ENCODE measurements around the gene ACYP2.
"Not testable (repeated sequence)": the region's sequence is repeated elsewhere in the genome, so short reads cannot be mapped to it uniquely, and the experiment has no call there.

Gene ACYP2

DNA sequence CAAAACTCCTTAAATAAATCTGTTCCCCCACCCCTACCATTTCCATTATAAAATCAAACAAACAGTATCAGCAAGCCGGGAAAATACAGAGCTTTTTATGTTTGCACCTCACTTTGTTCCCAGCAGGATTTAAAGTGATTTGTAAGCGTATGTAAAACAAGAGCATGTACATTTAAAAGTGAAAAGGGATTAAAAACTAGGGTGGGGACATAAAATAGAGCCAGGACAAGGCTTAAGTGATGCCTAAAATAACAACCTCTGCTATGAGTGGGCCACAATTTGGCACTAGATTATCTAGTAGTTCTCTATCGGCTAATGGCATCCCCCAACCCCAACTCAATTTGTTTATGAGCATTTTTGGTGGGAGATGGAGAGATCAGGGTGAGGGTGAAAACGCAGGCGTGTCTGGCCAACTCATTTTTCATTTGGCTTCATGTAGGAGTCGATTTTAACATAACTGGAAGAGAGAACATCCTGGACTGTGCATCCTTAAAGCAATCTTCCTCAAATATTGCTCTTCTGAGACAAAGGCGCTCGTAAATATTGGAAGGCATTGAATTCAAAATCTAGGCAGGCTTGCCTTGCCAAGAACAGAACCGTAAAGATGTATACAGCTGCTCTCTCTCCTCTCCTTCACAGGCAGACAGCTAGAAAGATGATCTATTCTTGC is 175.1 kb downstream of the ACYP2 start:
- DNase-seq (ENCODE audit: extremely low read depth, low read depth), result no peak

DNA sequence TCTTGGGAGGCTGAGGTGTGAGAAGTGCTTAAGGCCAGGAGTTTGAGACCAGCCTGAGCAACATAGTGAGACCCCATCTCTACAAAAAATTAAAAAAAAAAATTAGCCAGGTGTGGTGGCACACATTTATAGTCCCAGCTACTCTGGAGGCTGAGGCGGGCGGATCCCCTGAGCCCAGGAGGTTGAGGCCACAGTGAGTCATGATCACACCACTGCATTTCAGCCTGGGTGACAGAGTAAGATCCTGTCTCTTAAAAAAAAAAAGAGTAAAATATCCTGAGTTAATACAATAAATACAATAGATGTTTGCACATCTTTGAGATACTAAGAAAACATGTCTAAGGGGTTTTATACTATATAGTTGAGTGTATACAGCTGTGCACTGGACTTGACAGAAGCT is 179.2 kb downstream of the ACYP2 start:
- DNase-seq (ENCODE audit: extremely low read depth, low read depth), result not testable (repeated sequence)

More for the DNA sequence above, 175.1 kb downstream of the ACYP2 start:
- TF ChIP-seq, protein P1, sequence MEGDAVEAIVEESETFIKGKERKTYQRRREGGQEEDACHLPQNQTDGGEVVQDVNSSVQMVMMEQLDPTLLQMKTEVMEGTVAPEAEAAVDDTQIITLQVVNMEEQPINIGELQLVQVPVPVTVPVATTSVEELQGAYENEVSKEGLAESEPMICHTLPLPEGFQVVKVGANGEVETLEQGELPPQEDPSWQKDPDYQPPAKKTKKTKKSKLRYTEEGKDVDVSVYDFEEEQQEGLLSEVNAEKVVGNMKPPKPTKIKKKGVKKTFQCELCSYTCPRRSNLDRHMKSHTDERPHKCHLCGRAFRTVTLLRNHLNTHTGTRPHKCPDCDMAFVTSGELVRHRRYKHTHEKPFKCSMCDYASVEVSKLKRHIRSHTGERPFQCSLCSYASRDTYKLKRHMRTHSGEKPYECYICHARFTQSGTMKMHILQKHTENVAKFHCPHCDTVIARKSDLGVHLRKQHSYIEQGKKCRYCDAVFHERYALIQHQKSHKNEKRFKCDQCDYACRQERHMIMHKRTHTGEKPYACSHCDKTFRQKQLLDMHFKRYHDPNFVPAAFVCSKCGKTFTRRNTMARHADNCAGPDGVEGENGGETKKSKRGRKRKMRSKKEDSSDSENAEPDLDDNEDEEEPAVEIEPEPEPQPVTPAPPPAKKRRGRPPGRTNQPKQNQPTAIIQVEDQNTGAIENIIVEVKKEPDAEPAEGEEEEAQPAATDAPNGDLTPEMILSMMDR (IDR thresholded peaks at IDR 0.05; ENCODE audit: low read depth, low read length), result no peak

DNA sequence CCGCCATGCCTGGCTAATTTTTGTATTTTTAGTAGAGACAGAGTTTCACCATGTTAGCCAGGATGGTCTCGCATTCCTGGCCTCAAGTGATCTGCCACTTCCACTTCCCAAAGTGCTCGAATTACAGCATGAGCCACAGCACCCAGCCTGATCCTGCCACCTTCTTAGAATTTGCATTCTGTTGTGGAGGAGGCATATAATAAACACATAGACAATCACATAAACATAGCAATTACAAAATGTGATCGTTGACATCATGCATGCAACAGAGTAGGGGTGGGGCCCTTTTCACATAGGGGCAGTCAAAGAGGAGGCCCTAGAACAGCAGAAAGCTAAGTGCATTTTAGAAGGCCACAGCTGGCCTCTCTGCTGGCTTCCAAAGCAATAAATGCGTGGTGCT is 180.5 kb downstream of the ACYP2 start:
- TF ChIP-seq, protein P1 (IDR thresholded peaks at IDR 0.05; ENCODE audit: low read depth, low read length), result no peak
- DNase-seq (ENCODE audit: extremely low read depth, low read depth), result no peak

DNA sequence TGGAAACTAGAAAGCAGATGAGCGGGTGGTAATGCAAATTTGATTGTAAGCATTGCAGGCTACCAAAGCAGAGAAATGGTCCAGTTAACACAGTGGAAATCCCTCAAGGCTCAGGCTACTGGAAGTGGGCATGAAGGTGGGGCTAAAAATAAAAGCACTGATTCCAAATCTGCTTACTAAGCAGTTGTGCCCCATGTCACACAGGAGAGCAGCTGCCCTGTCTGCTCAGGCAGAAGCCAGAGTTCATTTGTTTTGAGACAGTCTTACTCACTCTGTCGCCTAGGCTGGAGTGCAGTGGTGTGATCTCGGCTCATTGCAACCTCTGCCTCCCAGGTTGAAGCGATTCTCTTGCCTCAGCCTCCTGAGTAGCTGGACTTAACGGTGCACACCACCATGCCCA is 183.1 kb downstream of the ACYP2 start:
- DNase-seq (ENCODE audit: extremely low read depth, low read depth), result no peak
- TF ChIP-seq, protein P1 (IDR thresholded peaks at IDR 0.05; ENCODE audit: low read depth, low read length), result no peak

DNA sequence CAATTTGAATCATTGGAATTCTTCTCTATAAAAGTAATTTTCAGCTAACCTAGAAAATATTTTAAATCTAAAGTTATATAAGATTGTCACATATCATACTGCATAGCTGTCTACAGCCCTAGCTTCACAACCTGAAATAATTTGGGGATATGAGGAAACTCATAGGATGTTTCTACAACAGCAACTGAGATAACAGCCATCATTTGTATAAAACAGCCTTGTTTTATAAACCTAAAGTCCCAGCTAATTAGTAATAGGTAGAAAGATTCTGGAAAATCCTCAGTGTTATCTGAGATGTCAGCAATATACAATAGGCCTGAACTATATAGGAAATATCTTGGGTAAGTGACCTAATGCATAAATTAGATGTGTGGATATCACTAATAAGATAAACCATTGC is 188.2 kb downstream of the ACYP2 start:
- TF ChIP-seq, protein P1 (IDR thresholded peaks at IDR 0.05; ENCODE audit: low read depth, low read length), result no peak
- DNase-seq (ENCODE audit: extremely low read depth, low read depth), result no peak

DNA sequence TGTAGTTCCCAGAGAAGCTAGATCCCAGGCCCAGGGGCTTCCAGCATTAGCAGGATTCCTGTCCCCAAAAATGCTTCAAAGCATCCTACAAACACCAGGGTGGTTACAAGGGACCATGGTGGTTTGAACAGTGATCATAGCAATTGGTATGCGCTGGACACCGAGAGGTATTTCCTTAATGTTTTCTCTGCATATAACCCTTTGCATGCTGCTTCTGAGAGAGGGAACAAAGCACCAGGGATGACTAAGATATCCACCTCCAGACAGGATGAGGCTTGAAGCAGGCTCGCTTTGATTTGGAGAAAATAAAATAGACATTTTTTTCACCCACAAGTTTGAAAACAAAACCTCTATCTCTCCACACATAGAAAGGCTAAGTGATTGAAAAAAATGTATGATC is 191.1 kb downstream of the ACYP2 start:
- DNase-seq (ENCODE audit: extremely low read depth, low read depth), result no peak
- TF ChIP-seq, protein P1 (IDR thresholded peaks at IDR 0.05; ENCODE audit: low read depth, low read length), result no peak

DNA sequence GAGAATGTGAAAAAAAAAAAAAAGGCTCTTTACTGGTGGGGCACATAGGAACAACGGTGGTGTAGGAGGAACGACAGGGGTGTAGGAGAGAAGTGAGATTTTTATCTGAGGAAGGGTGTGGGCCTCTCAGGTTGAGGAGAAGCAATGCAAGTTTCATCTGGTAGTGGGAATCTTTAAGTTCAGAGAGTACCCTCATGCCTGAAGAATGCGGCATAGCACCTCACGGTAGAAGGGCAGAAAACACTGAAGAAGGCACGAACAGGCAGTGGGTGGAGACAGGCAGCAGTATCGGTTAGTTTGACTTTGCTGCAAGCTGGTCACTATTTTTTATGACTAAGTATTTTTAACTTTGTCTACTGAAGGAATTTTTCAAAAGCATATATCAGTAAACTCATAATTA is 192.8 kb downstream of the ACYP2 start:
- DNase-seq (ENCODE audit: extremely low read depth, low read depth), result no peak
- TF ChIP-seq, protein P1 (IDR thresholded peaks at IDR 0.05; ENCODE audit: low read depth, low read length), result no peak

DNA sequence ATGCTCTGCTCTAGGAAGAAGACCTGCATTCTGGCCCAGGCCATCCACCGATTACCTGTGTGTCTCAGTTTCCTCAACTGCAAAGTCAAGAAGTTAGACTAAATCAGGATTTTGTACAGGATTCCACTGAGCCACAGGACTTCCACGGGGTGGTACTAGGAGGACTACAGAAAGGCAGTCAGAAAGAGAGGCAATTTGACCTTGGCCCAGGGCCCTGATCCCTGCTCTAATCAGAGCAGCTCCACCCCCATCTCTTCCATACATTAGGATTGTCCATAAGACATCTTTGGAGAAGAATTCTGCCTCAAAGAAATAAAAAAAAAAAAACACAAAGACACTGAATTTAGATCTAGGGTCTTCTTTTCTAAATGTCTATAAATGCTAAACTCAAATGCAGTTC is 193.4 kb downstream of the ACYP2 start:
- DNase-seq (ENCODE audit: extremely low read depth, low read depth), result no peak
- TF ChIP-seq, protein P1 (IDR thresholded peaks at IDR 0.05; ENCODE audit: low read depth, low read length), result no peak

Measured in AG09319 (cell line).